ENCODE measurements around the gene NLGN2.

The NLGN2 gene

DNA sequence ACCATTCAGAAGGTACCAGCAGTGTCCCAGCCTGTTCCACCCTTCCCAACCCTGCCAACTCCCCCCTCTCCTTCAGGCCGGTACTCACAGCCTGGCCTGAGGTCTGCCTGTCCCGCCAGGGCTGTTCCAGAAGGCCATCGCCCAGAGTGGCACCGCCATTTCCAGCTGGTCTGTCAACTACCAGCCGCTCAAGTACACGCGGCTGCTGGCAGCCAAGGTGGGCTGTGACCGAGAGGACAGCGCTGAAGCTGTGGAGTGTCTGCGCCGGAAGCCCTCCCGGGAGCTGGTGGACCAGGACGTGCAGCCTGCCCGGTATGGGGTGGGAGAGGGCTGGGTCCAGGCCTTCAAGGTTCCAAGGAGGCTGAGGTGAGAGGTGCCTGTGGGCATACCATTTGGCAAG lies 7.2 kb downstream of the NLGN2 start:
- no peak for DNase-seq

DNA sequence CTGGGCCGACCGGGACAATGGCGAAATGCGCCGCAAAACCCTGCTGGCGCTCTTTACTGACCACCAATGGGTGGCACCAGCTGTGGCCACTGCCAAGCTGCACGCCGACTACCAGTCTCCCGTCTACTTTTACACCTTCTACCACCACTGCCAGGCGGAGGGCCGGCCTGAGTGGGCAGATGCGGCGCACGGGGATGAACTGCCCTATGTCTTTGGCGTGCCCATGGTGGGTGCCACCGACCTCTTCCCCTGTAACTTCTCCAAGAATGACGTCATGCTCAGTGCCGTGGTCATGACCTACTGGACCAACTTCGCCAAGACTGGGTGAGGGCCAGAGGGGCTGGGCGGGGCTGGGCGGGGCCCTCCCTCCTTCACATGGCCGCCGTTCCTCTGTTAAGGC lies 8.1 kb downstream of the NLGN2 start:
- DNase-seq: no peak

- no peak for DNase-seq
These were observed 8.7 kb downstream of the NLGN2 start for GRCh38 chr17:7416323-7416722.

GRCh38 chr17:7417056-7417655 lies 9.5 kb downstream of the NLGN2 start:
- DNase-seq: no peak

GRCh38 chr17:7418472-7419152 lies 11.0 kb downstream of the NLGN2 start:
- no peak for DNase-seq

DNA sequence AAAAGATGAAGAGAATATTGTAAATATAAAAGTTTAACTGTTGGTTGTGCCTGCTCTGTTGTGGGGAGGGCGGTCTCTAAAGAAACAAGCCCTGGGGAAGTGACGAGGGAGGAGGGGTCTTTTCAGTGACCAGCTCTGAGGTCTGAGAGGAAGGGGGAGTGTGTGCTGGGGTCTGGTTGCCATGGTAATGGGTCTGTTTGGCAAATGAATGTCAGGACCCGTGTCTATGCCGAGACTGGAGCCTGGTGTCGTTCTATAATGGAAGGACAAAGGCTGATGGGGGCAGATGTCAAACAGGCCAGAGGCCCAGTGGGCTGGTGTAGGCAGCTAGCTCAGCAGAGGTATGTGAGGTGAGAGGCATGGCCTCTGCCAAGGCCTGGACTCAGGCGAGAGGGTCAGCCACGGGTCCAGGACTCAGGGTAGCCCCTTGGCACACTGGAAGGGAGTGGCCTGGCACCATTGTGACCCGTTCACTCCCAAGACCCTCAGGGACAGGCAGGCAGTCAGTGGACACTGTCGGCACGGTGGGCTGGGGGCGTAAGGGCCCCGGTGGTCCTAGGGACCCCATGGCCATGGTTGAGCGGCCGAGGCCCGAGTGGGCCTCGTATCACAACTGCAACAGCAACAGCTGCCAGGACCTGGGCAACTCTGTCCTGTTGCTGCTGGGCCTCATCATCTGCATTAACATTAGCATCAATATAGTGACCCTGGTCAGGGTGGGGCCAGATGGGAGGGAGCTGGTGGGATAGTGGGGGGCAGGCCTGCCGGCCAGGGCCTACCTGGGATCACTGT lies 12.4 kb downstream of the NLGN2 start, which contains the start of gene SPEM1:
SPEM1 (plus strand) TSS at position 506 of the 792 bp plus-strand sequence; CDS start at position 567, 61 bp downstream.
- DNase-seq: no peak

- DNase-seq: no peak
These were observed 13.5 kb downstream of the NLGN2 start for GRCh38 chr17:7421186-7421585.

- no peak for DNase-seq
These were observed 16.0 kb downstream of the NLGN2 start for GRCh38 chr17:7423679-7424078.

DNA sequence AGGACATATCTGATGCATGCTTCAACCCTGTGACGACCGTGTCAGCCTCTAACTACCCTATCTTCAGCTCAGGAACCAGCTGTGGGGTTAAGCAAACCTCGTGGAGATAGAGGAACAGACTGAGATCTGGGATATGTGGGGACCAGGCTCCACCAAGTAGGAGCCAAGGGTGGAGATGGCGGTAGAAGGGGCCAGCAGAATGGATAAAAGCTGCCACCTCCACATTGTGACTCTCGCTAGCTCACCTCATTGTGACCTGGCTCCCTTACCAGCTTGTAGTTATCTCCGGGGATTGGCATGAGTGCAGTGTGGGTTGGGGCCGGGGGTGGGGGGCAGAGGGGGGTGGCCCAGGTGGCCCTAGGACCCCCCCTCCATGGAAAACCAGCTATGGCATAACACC lies 17.7 kb downstream of the NLGN2 start, which contains the start of gene SPEM2:
SPEM2 (plus strand) TSS at position 301 of the 400 bp plus-strand sequence; CDS start at position 374, 73 bp downstream.
- DNase-seq: no peak

DNA sequence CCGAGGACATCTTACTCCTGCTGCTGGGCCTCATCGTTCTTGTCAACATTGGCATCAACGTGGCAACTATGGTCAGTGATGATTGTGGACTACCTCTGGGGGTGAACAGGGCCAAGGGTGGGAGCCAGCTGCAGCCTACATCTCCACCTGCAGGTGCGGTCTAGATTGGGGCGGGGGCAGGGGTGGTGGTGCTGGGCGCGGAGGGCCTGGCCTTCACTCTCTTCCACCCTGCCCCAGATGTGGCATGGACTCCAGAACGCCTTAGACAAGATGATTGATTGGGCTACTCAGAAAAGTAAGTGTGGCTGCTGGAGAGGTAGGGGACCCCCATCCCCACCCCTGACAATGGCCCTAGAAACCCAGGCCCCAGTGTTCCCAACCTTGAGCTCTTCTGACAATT lies 18.1 kb downstream of the NLGN2 start:
- DNase-seq: no peak

- DNase-seq: no peak
These were observed 18.7 kb downstream of the NLGN2 start for GRCh38 chr17:7426203-7426863.

DNA sequence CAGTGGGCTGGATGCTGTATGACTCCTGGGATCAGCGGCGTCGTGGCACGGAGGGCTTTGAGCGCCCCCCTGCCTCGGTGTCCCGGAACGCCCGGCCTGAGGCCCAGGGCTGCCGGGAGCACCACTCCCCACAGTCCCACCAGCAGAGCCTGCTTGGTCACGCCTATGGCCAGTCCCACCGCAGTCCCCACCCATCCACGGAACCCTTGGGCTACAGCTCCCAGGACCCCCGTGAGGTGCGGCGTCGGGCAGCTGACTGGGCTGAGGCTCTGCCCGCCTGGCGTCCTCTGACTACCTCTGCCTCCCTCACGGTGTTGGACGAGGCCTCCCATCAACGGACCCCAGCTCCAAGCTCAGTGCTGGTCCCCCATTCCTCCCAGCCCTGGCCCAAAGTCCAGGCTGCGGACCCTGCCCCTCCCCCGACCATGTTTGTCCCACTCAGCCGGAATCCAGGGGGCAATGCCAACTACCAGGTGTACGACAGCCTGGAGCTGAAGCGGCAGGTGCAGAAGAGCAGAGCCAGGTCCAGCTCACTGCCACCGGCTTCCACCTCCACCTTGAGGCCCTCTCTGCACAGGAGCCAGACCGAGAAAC lies 19.3 kb downstream of the NLGN2 start:
- DNase-seq: no peak

GRCh38 chr17:7427549-7427948 lies 19.9 kb downstream of the NLGN2 start:
- DNase-seq: no peak

DNA sequence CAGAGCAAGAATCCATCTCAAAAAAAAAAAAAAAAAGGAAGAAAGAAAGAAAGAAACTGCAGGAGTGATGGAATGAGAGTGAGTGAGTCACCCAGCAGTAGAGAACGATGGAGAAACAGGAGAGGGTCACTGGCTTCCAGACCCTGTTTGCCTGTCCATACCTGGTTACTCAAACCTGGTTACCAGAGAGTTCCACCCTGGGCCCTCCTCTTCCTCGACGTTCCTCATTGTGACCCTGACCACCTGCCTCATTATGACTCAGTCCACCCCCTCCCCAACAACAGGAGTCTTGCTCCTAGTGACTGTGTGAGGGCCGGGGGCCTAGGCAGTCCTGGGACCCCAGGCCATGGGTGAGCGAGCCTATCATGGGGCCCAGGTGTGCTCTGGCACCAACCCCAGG lies 20.9 kb downstream of the NLGN2 start, which contains the start of gene SPEM3:
SPEM3 (plus strand) TSS at position 301 of the 400 bp plus-strand sequence; CDS start at position 347, 46 bp downstream.
- DNase-seq: no peak

DNA sequence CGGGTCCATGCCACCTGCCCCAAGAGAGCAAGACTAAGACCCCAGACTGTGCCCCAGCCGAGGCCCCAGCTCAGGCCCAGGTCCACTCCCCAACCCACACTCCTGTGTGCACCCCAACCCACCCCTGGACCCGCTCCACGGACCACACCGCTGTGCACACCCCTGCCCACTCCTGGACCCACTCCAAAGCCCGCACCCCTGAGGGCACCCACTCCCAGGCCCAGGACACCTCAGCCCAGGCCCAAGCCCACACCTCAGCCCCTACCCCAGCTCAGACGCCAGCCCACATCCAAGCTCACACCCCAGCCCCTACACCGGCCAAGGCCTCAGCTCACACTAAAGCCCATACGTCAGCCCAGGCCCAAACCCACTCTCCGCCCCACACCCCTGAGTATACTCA lies 22.1 kb downstream of the NLGN2 start:
- no peak for DNase-seq

- no peak for DNase-seq
These were observed 23.6 kb downstream of the NLGN2 start for GRCh38 chr17:7431231-7431630.

- no peak for DNase-seq
These were observed 24.7 kb downstream of the NLGN2 start for GRCh38 chr17:7432296-7432695.

DNA sequence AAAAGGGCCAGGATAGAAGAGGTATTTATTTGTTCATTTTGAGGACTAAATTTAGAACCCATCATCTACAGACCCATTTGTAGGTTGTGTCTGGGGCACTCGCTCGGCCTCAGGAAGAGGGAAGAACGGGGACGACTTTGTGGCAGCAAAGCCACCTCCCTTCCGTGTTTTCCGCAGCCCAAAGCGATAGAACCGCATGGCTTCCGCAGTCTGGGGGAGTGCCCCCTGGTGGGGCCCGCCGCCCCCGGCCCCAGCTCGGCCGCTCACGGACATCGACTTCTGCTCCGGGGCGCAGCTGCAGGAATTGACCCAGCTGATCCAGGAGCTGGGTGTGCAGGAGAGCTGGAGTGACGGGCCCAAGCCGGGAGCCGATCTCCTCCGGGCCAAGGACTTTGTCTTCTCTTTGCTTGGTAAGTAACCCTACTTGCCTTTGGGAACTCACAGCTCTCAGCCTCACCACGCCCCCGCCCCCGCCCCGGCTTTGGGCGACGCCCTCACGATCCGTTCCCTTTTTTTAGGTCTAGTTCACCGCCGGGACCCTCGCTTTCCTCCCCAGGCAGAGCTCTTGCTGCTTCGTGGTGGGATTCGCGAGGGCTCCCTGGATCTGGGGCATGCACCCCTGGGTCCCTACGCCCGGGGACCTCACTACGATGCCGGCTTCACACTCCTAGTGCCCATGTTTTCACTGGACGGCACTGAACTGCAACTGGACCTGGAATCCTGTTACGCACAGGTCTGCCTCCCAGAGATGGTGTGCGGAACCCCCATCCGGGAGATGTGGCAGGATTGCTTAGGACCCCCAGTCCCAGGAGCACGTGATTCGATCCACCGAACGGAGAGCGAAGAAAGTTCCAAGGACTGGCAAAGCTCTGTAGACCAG lies 28.3 kb downstream of the NLGN2 start:
- DNase-seq: peak in 4 of 5 donors; percentile 41 to 74 (median 48)

- DNase-seq: peak; percentile 58 to 87 (median 71)
These were observed 29.1 kb downstream of the NLGN2 start for GRCh38 chr17:7436556-7437368.

GRCh38 chr17:7437369-7437863 lies 29.8 kb downstream of the NLGN2 start:
- DNase-seq: no peak

Measured in T-helper 1 cell (primary cell).